ENCODE data around the gene RMI2.
A peak's percentile ranks its signal among the peaks of the same experiment; 100 is the strongest.

Gene RMI2

GRCh38 chr16:11386791-11387546, 41.7 kb downstream of the RMI2 start:
- DNase-seq = no peak

DNA sequence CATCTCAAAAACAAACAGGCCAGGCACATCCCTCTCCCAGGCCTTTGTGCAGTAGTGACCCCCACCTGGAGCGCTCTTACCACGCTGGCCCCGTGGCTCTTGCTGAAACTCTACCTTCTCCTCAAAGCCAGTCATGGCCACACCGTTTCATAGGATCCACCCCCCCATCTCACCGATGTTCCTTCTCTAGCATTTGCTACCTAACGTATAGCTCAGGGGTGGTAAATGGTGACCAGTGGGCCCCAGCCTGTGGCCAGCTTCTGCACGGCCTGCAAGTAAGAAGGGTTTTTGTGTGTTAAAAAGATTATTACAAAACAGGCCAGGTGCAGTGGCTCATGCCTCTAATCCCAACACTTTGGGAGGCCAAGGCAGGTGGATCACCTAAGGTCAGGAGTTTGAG, 43.8 kb downstream of the RMI2 start:
- no peak for DNase-seq

DNA sequence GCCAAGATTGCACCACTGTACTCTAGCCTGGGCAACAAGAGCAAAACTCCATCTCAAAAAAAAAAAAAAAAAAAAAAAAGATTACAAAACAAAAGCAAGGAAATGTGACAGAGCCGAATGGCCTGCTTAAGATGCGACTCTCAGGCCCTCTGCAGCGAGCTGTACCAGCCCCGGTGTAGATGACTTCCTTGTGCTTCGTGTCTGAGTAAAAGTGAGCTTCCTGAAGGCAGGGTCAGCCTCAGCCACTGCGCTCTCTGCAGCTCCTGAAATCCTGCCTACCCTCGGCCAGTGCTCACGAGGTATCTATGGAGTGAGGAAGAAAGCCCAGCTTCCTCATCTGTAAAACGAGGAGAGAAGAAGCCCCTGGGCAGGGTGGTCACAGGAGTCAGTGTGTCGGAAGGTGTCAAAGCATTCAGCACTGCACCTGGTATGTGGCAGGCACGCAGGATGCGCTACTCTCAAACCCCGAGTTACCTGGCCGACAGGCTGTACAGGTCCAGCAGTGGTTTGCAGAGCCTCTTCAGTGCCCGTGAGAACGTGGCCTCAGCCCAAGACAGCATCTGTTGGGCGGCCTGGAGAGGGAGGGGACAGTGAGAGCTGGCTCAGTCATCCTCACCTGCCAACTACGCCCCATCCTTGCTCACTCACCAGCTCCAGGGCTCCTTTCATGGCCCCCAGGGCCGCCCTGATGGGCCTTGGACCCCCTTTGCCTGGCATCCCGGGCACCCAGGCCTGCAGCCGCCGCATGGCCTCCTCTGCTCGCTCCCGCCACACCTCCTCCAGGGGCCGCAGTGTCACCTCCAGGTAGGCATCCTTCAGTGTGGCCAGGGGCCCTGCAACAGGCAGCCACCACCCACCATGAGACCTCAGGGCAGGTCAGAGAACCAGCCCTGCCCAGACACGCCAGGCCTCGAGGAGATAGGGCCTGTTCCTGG, 44.6 kb downstream of the RMI2 start:
- DNase-seq = no peak

GRCh38 chr16:11390573-11391495, 45.6 kb downstream of the RMI2 start:
- no peak for DNase-seq

- no peak for DNase-seq
Measured at GRCh38 chr16:11391576-11391975, 46.3 kb downstream of the RMI2 start.

- no peak for DNase-seq
Measured at GRCh38 chr16:11392041-11392581, 46.9 kb downstream of the RMI2 start.

DNA sequence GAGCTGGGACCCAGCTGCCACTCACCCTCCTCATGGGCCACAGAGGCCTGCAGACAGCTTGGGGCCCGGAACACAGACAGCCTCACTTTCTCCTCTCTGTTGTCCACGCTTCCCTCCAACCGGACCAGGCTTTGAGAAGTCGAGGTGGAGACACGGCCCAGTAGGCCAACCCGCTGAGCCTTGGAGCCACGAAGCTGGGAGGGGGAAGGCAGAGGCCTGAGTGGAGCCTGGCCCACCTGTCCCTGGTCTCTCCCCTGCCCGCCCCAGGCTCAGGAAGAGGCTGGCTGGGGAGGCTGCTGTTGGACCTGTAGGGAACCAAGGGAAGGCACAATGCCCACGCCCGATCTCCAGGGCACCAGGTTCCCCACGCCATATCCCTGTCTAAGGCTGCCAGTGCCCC, 48.1 kb downstream of the RMI2 start:
- DNase-seq = no peak

GRCh38 chr16:11393861-11394592, 48.8 kb downstream of the RMI2 start:
- no peak for DNase-seq

- no peak for DNase-seq
Measured at GRCh38 chr16:11394593-11394960, 49.3 kb downstream of the RMI2 start.

DNA sequence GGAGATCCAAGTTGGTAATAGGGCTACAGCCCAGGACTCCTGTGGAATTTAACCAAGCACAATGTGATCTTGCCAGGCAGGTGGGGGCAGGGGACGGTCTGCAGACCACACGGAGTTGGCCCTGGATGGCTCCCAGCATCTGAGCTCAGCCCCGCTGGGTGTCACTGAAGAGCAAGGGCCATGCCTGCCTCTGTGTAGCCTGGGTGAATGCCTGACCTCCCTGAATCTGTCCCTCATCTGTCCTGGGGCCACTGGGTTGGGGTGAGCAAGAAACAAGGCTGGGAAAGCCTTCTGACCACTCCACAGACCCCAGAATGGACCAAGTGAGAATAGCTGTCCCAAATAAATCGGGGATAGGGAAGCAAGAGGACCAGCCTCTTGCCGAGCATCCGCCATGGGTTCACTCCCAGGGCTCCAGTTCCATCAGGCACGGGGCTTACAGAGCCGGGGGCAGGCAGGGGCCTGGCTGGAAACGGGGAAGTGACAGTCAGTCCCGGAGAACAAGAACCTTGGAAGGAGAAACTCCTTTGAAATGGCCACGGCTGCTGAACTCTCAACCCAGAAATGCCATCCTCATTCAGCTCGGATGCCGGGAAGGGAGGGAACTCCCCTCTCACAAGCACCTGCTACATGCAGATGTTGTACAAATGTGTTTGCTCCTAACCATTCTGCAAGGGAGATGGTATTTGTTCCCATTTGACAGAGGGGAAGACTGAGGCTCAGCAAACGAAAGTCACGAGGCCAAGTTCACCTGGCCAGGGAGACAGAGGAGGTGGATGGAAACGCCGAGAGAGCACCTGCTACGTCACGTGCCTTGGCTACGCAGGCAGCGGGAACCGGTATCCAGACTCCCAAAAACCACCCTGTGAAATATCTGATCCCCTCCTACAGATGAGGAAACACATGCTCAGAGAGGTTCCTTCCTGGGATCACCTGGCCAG, 50.0 kb downstream of the RMI2 start:
- no peak for DNase-seq

DNA sequence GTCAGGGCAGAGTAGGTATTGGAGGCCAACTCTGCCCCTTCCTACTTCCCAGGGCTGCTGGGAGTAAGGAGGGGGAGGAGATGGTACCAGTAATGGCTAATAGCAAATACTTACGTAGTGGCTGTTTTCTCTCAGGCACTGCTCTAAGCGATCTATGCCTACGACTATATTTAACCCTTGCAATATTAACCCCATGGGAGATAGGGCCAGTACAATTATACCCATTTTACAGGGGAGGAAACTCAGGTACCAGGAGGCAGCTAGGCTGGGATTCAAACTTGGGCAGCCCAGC, 50.6 kb downstream of the RMI2 start:
- DNase-seq = no peak

DNA sequence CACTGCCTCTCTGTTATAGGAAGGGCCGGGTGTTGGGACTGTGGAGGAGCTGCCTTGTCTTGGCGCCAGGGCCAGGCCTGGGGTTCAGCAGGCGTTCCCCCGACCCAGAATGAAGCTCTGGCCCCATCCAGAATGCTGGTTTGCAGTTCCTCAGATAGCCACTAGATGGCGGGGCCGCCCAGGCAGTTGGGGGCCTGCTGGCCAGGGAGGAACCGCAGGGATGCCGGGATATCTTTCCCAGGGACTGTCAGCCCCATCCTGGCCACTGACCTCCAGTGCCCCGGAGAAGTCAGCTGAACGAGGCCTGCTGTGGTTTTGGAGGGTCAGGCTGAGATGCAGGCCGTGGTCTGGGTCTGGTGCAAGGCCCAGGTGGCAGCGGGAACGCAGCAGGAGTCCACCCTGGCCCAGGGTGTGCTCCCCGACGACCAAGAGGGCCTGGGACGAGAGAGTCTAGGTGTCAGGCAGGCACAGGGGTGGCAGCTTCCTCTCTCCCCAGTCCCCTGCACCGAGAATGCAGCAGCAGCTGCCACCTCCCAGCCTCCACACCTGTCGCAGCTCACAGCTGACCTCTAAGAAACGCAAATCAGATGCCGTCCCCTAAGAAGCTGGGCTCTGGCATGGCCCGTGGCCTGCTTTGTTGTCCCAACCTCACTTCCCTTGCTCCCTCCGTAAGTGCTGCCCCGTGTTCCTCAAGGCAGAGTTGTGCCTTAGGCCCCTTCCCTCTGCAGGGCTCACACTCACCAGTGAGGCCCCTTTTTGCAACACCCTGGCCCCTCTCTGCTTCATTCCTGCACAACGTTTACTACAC, 51.2 kb downstream of the RMI2 start:
- DNase-seq = peak; percentile 83 to 84

GRCh38 chr16:11398136-11398535, 52.9 kb downstream of the RMI2 start:
- DNase-seq = no peak

DNA sequence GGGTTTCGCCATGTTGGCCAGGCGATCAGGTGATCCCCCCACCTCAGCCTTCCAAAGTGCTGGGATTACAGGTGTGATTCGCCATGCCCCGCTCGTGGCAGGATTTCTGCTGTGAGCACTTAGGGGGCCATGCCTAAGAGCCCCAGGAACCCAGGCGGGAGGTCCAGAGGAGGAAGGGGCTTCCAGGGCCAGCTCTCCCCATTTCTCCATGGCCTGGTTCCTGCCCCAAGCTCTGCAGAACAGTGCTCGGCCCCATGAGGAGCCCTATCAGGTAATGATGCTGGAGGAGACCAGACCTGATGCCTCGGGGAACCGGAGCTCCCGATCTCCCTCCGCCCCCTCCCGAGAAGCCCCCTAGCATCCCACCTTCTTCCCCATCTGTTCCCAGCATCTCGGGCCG, 53.6 kb downstream of the RMI2 start:
- no peak for DNase-seq

DNA sequence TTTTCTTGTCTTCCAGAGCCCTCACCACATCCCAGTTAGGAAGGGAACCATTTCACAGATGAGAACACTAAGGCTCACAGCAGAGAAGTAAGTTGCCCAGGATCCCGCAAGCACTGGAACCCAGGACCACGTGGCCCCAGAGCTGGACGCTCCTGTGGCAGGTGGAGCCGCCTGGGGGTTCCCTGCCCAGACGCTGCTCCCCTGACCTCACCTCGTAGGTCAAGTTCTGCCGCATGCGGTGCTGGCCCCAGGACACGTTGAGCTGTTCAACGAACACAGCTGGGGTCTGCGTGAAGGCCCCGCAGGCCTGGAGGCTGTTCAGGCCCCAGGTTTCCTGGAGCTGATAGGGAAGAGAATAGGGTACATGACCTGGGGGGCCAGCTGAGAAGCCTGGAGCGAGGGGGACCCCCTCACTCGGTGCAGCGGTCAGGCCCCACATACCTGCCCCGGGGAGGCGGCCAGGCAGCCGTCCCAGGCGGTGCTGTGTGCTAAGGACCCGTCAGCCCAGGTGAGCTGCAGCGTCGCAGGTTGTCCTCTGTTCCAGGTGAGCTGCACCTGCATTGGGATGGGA, 54.1 kb downstream of the RMI2 start:
- no peak for DNase-seq

- DNase-seq = no peak
Measured at GRCh38 chr16:11400076-11400475, 54.8 kb downstream of the RMI2 start.

All from activated T-cell treated with anti-CD3 and anti-CD28 coated beads, Interleukin-2, amount 50 U/mL, for 48 hours (primary cell).